PC-9 (cell line): Measurements from ENCODE around the gene KRT1. TPM values are rescaled to one million over a fixed set of nuclear protein-coding genes. Genes with fewer than 3 reads are reported as not detected.

Source experiments
- BruUV-seq: library from RNA; stranded (reverse); fragments of 400-500 nt; replicated peaks from 2 replicates; lab custom pipeline; 2021; lab: Mats Ljungman, UMichigan
- CTCF ChIA-PET: fragments of 300-600 bp; sonication (Branson Sonifier 250); formaldehyde crosslinking; loops from one replicate; lab custom pipeline; 2022; ENCODE audit warnings: antibody characterized with exemption; lab: Charles Lee
- POLR2A ChIA-PET: fragments of 300-600 bp; sonication (Branson Sonifier 250); formaldehyde crosslinking; loops from one replicate; lab custom pipeline; 2022; ENCODE audit warnings: antibody characterized with exemption; ENCODE audit not compliant: unreplicated experiment; lab: Charles Lee
- DNase-seq, 2 experiments: peaks; one replicate each; pipeline versions ENCODE4 v3.0.0 to v3.0.0-alpha.2; 2015 to 2022; ENCODE audit warnings: mixed read lengths in 1 of 2
- H2AFZ ChIP-seq: fragments of 200-600 bp; sonication (generic); 2 replicates; pipeline ENCODE4 v1.8.1; 2017; ENCODE audit warnings: antibody characterized with exemption
- H3F3A ChIP-seq: fragments of 200-600 bp; sonication (generic); 2 replicates; pipeline ENCODE4 v1.8.1; 2017; ENCODE audit warnings: antibody characterized with exemption, mild to moderate bottlenecking, low read depth; ENCODE audit not compliant: insufficient read depth
- H3K27ac ChIP-seq: fragments of 200-600 bp; sonication (generic); 2 replicates; pipeline ENCODE4 v1.6.1; 2016; ENCODE audit warnings: mixed run types
- H3K27me3 ChIP-seq: fragments of 200-600 bp; sonication (generic); 2 replicates; pipeline ENCODE4 v1.6.1; 2016; ENCODE audit warnings: low read depth, mixed run types; ENCODE audit not compliant: insufficient read depth
- H3K36me3 ChIP-seq: fragments of 200-600 bp; sonication (generic); 2 replicates; pipeline ENCODE4 v1.6.1; 2016; ENCODE audit warnings: low read depth, mixed run types
- H3K4me1 ChIP-seq: fragments of 200-600 bp; sonication (generic); replicated peaks from 2 replicates; pipeline ENCODE4 v1.6.1; 2016; ENCODE audit warnings: mixed run types; ENCODE audit not compliant: insufficient read depth
- H3K4me2 ChIP-seq: fragments of 200-600 bp; sonication (generic); 2 replicates; pipeline ENCODE4 v1.6.1; 2017; ENCODE audit warnings: mixed run types
- H3K4me3 ChIP-seq: fragments of 200-600 bp; sonication (generic); 2 replicates; pipeline ENCODE4 v1.6.1; 2016; ENCODE audit warnings: mixed run types
- H3K79me2 ChIP-seq: fragments of 200-600 bp; sonication (generic); 2 replicates; pipeline ENCODE4 v1.6.1; 2017; ENCODE audit warnings: low read depth, mixed run types
- H3K9me2 ChIP-seq: fragments of 200-600 bp; sonication (generic); 2 replicates; pipeline ENCODE4 v1.8.1; 2017; ENCODE audit warnings: mild to moderate bottlenecking; ENCODE audit not compliant: insufficient read depth
- H3K9me3 ChIP-seq: fragments of 200-600 bp; sonication (generic); 2 replicates; pipeline ENCODE4 v1.8.1; 2016; ENCODE audit warnings: low read depth; ENCODE audit not compliant: insufficient read depth
- H4K20me1 ChIP-seq: fragments of 200-600 bp; sonication (generic); 2 replicates; pipeline ENCODE4 v1.8.1; 2017; ENCODE audit not compliant: insufficient read depth
- EZH2 ChIP-seq: fragments of 200-600 bp; sonication (generic); IDR thresholded peaks from 2 replicates; pipeline ENCODE4 v1.8.0; 2017; ENCODE audit warnings: antibody characterized with exemption, low read depth
- intact Hi-C: fragments of 100-400 bp; cut with micrococcal nuclease; formaldehyde crosslinking; loops from one replicate; pipeline ENCODE4 v1.10.0; 2022; ENCODE audit not compliant: unreplicated experiment
- total RNA-seq: library from RNA; stranded (reverse); gene quantifications from 2 replicates; pipeline ENCODE4 v1.2.3, GENCODE V29; 2021
- TF ChIP-seq, protein P1 (sequence below): fragments of 200-600 bp; sonication (generic); conservative IDR thresholded peaks from 2 replicates; pipeline ENCODE4 v1.6.1; 2017; ENCODE audit warnings: mixed run types, antibody characterized with exemption, mild to moderate bottlenecking, moderate library complexity

Gene KRT1
- total RNA-seq, 1 experiment from 2014 or later: not detected

DNA sequence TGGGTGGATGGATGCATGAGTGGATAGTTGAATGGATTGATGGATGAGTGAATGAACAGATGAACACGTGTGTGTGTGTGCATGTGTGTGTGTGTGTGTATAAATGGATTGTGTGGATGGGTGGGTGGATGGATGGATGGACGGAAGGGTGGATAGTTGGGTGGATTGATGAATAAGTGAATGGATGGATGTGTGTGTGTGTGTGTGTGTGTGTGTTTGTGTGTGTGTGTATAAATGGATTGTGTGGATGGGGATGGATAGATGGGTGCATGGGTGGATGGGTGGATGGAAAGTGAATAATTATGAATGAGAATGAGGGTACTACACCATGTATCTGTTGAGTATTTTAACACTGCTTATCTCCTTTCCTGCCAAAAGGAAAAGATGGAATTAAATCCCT, 22.1 kb upstream of the KRT1 start:
- no peak overlapping the region for H2AFZ ChIP-seq
- H4K20me1 ChIP-seq: no peaks in the 10 kb centered on the region
- TF ChIP-seq EZH2: no peak
- TF ChIP-seq, protein P1, sequence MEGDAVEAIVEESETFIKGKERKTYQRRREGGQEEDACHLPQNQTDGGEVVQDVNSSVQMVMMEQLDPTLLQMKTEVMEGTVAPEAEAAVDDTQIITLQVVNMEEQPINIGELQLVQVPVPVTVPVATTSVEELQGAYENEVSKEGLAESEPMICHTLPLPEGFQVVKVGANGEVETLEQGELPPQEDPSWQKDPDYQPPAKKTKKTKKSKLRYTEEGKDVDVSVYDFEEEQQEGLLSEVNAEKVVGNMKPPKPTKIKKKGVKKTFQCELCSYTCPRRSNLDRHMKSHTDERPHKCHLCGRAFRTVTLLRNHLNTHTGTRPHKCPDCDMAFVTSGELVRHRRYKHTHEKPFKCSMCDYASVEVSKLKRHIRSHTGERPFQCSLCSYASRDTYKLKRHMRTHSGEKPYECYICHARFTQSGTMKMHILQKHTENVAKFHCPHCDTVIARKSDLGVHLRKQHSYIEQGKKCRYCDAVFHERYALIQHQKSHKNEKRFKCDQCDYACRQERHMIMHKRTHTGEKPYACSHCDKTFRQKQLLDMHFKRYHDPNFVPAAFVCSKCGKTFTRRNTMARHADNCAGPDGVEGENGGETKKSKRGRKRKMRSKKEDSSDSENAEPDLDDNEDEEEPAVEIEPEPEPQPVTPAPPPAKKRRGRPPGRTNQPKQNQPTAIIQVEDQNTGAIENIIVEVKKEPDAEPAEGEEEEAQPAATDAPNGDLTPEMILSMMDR: no peak
- no TSS peak for BruUV-seq
- DNase-seq: no peak
- H3K27me3 ChIP-seq: no peaks in the 10 kb centered on the region
- no peak overlapping the region for H3K27ac ChIP-seq
- H3K9me3 ChIP-seq: no peaks in the 10 kb centered on the region
- POLR2A ChIA-PET: no interaction called here
- no peak overlapping the region for H3K4me2 ChIP-seq
- intact Hi-C loops: no loop called here
- H3K4me1 ChIP-seq: no peaks in the 10 kb centered on the region
- H3K9me2 ChIP-seq: no peaks in the 10 kb centered on the region
- no peak overlapping the region for H3K4me3 ChIP-seq
- CTCF ChIA-PET: no interaction called here
- H3F3A ChIP-seq: no peaks in the 10 kb centered on the region
- H3K79me2 ChIP-seq: no peaks in the 10 kb centered on the region
- no peaks in the 10 kb centered on the region for H3K36me3 ChIP-seq

DNA sequence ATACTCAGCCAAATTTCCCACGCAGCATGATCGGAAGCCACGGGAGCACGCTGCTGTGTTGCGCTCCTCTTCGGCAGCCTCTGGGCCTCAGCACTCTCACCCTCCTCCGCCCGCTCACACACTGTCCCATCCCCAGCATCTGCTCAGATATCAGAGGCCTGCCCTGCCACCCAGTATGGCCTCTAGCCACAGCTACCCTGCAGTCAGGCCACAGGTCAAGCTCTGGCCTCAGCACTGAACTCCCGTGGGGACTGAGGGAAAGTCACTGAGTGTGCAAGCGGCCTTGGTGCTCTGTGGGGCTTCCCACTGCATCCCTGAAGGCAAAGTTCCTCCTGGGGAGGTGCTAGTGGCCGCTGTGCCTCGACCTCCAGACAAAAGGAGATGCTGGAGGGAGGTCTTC, 21.1 kb upstream of the KRT1 start:
- ChIA-PET POLR2A (no interaction called here), CTCF (no interaction called here)
- H3K9me3 ChIP-seq: no peaks in the 10 kb centered on the region
- H2AFZ ChIP-seq: no peak overlapping the region
- H3K4me2 ChIP-seq: no peak overlapping the region
- H3K4me3 ChIP-seq: no peak overlapping the region
- intact Hi-C loops: no loop called here
- DNase-seq: no peak
- BruUV-seq: no TSS peak
- H3K27me3 ChIP-seq: no peaks in the 10 kb centered on the region
- H3F3A ChIP-seq: no peaks in the 10 kb centered on the region
- no peaks in the 10 kb centered on the region for H3K36me3 ChIP-seq
- H3K4me1 ChIP-seq: no peaks in the 10 kb centered on the region
- no peaks in the 10 kb centered on the region for H3K79me2 ChIP-seq
- H3K27ac ChIP-seq: no peak overlapping the region
- H4K20me1 ChIP-seq: no peaks in the 10 kb centered on the region
- no peak for TF ChIP-seq EZH2
- TF ChIP-seq, protein P1: no peak
- no peaks in the 10 kb centered on the region for H3K9me2 ChIP-seq

DNA sequence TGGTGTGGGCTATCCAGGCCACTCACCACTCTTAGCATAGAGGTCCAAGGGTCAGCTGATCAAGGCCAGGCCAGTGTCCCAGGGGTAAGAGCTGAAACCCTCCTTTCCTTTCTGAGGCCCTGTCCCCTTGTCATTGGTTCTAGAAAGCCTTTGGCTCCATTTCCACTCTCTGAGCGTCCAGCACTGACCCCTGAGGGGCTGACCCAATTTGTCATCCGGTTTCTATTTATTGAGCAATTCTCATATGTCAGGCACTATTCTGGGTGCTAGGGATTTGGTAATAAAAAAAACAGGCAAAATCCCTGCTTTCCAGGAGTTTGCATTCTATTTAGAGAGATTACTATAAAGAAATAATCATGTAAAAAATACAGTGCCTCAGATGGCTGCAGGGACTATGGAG, 19.8 kb upstream of the KRT1 start:
- Histone ChIP-seq H3K9me3 (no peaks in the 10 kb centered on the region), H4K20me1 (no peaks in the 10 kb centered on the region), H3K4me1 (no peaks in the 10 kb centered on the region), H3K9me2 (no peaks in the 10 kb centered on the region), H3K27me3 (no peaks in the 10 kb centered on the region), H2AFZ (no peak overlapping the region), H3K4me2 (no peak overlapping the region), H3K36me3 (no peaks in the 10 kb centered on the region), H3K79me2 (no peaks in the 10 kb centered on the region), H3K27ac (no peak overlapping the region), H3K4me3 (no peak overlapping the region), H3F3A (no peaks in the 10 kb centered on the region)
- no peak for DNase-seq
- CTCF ChIA-PET: no interaction called here
- POLR2A ChIA-PET: no interaction called here
- intact Hi-C loops: no loop called here
- no TSS peak for BruUV-seq
- TF ChIP-seq EZH2: no peak
- TF ChIP-seq, protein P1: no peak
